ENCODE measurements around the gene TMEM196.
A peak's percentile ranks its signal among the peaks of the same experiment; 100 is the strongest.

TMEM196 gene

DNA sequence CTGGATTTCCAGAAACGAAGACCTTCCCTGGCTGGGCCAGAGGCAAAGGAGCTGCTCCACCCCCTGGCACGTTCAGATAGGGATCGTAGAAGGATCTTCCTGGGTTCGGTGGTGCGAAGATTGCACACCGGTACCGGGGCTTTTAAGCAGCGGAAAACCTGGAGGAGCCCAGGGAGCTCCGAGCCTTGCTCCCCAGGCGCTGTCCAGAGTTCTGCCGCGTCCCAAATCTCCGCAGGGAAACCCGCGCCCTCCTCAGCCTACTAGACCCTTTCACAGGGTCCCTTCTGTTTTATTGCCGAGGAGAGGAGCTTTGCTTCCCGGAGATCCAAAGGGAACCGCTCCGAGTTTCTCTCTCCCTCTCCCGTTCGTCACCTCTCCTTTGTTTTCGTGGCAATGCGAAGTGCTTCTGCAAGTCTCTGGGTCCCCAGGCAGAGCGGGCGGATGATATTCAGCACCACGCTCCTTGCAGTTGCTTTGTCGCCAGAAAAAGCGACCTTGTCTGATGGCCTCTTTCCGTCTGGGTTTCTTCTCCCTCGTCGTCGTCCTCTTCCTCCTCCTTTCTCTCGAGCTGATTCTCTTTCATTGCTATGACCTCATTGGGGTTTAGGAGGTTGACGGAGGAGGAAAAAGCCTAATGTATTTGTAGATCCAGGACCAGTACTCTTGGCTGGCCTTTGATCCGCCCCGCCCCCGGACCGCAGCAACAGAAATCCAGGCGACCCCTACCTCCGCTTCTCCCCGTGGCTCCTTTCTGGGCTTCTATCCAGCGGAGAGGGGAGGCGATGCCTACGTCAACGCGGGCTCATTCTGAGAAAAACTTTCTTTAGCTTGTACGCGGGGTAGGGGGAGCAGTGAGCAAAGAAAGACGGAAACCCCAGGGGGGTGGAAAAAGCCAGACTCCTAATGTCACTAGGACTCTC is at the start of gene TMEM196:
TMEM196 (minus strand) TSS at position 777 of the 920 bp plus-strand sequence. CDS start 921 bp downstream, outside the sequence.
- peak in 1 of 2 donors; percentile 17 for ATAC-seq

DNA sequence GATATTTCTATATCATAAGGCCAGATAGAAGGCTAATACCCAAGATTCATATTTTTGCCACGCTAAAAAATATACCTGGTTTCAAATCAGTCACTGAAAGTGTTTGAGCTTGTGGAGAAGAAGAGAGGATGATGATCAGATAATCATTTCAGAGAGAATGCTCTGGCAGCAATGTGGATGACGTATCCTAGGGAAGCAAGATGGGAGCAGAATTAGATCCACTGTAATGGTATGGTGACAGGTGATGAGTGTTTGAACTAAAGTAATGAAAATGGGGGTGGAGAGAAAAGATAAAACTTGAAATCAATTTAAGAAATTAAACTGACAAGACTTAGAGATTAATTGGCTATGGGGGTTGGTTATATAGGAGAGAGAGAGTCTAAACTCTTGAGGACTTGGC is 42.7 kb upstream of the TMEM196 start:
- ATAC-seq: no peak

DNA sequence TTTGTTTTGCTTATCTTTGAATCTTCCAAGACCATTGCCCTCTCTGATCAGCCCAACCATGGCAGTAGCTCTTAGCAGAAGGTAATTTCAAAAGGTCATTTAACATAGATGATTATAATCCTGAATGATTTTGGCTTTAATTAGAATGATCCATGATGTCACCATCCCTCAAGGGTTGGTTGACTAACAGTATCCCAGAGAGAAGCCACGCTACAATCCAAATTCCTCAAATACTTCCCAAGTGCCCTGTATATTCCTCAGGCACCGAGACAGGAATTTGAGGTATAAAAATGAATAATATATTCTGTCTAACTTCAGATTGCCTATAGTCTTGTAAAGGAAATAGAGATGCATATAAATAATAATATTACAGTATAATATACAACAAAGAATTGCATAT is 42.1 kb upstream of the TMEM196 start:
- no peak for ATAC-seq

DNA sequence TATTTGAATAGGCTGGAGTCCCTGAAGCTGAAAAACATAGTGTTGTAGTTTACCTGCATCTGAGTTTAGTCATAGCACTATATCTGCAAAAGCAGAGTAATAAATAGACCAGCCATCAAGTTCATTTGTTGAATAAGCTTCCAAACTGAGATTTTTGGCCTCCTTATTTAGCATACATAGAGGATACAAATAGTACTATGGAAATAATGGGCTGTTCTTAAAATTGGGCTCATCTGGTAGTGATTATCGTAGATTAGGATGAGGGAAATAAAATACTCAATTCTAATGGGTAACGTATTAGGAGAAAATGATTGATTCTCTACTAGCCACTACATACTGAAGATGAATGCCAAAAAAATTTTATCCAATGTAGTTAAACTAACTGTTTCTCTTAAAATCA is 41.4 kb upstream of the TMEM196 start:
- ATAC-seq: no peak

DNA sequence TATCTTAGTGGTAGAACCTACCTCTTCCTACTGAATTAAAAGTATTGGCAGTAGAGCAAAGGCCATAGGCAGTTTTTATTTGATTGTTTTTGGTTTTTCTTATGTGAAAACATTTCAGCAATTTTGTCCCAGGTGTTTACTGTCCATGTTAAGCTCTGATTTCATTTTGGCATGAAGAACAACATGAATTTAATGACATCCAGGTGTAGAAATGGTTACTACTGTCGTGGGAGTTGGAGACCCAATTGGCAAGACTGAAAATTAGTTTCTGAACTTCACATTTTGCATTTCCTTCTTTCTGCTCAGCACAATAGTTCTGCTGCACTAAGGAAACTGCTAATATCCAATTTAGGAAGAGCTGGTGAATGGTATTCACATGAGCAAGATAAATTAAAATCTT is 38.0 kb upstream of the TMEM196 start:
- no peak for ATAC-seq

GRCh38 chr7:19798986-19799385 is 25.6 kb upstream of the TMEM196 start:
- no peak for ATAC-seq

GRCh38 chr7:19783541-19783940 is 10.1 kb upstream of the TMEM196 start:
- no peak for ATAC-seq

GRCh38 chr7:19776981-19777380 is 3.6 kb upstream of the TMEM196 start:
- ATAC-seq: no peak

- no peak for ATAC-seq
Measured at GRCh38 chr7:19775578-19775977, 2.2 kb upstream of the TMEM196 start.

DNA sequence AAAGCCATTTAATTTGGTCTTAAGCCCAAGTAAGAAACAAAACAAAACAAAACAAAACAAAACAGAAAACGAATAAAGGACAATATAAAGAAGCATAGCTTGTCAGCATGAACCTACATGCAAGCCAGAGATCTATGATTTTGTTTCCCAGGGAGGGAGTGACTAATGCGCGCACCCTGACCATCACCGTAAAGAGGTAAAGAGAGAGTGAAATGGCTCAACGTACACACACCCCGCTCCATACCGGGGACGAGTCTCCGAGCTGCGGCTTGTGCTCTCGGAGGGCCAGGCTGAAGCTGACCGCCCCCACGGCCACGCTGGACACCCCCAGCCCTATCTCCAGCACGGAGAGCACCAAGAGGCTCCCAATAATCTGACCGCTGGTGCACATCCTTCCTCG is 1.1 kb downstream of the TMEM196 start:
- ATAC-seq: no peak

- ATAC-seq: no peak
Measured at GRCh38 chr7:19762631-19763030, 10.8 kb downstream of the TMEM196 start.

DNA sequence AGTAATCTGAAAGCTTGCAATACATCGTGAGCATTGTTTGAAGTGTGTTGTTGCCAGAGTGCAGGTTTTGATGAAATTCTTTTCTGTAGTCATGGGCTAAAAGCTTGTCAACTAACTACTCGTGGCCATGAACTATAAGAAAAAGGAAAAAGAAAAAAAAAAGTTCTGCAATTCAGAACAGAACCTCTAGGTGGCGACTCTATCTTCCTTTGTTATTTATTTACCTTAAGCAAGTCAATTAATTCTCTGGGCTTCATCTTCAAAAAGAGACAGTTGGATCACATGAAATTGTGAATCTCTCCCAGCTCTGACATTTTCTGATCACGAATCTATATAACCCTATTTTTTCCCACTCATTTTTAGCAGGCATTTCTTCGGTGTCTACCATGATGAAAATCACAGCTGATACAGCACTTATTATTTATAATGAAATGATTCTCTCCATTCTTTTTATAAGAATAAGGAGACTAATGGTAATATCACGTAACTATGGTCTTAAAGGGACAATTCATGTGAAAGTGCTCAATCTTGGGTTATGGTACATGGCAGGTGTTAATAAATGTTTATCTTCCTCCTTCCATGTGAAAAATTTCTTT is 18.8 kb downstream of the TMEM196 start:
- no peak for ATAC-seq

DNA sequence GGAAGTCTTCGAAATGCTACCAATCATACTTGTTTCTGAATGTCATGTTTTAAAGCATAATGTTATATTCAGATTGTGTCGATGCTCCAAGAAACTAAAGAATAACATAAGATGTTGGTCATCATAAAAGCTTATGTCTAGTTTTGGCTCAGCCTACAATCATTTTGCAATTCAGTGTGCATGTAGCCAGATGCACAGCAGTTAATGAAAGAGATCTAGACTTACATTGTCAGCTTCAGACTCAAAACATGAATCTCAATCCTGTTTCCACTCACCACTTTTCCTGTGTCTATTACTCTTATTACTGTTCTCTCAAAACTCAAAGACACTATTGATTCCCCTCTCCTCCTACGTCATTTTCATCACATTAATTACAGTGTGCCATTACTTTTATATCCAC is 21.4 kb downstream of the TMEM196 start:
- ATAC-seq: no peak

GRCh38 chr7:19749658-19750057 is 23.8 kb downstream of the TMEM196 start:
- ATAC-seq: no peak

DNA sequence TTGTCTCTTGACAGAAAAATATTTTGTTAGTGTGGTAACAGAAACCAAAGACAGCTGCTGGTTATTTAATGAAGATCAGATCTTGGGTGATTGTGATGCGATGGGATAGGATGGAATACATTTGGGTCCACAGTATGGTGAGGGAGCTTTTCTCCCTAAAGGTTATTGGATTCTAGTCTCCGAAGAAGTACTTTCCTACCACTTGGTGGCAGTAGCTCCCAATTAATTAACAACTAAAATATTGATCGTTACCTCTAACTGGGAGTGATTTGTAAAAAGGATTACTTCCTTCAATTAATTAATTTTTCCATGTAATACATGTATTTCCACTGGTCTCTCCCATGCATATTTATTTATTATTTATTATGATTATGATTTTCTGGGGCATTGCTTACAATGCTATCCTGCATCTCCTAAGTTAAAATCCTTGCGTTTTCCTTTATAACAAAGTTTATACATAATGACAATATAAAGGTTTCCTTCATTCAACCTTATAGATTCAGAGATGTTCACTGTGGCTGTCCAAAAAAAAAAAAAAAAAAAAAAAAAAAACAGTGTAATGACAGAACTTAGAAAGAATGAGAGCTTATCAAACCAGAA is 25.6 kb downstream of the TMEM196 start:
- no peak for ATAC-seq

DNA sequence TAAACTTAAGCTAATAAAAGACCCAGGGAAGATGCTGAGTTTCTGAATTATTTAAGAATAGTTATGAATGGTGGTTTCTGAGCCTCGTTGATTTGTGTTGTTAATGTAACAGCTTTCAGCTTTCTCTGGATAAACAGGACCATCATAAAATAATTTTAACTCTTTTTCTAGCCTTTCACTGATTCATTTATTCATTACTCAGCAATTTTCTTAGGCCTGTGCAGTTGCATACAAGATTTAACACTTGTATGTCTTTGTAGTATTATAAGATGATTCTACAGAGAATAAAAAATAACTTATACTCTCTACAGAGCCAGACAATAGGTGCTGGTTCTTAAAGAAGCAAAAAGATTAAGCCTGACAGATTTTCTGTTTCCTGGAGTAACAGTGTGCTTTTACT is 29.3 kb downstream of the TMEM196 start:
- no peak for ATAC-seq

DNA sequence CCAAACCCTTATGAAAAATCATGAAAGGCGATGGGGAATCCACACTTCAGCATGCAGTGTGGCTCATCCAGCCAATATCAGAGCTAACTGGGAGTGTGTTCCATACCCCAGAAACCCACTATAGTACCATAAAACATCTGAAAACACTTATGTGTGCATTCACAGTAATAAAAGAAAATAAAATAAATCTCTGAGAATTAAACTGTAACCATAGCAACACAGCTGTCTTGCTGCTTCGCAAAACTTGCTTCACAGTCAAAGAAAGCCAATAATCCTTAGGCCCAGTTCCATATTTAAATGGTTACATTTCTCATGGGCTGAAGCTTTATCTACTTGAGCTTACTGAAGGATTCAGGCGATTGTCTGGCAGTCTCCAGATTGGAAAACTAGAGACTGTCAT is 44.7 kb downstream of the TMEM196 start:
- no peak for ATAC-seq

- no peak for ATAC-seq
Measured at GRCh38 chr7:19725770-19726169, 47.6 kb downstream of the TMEM196 start.

DNA sequence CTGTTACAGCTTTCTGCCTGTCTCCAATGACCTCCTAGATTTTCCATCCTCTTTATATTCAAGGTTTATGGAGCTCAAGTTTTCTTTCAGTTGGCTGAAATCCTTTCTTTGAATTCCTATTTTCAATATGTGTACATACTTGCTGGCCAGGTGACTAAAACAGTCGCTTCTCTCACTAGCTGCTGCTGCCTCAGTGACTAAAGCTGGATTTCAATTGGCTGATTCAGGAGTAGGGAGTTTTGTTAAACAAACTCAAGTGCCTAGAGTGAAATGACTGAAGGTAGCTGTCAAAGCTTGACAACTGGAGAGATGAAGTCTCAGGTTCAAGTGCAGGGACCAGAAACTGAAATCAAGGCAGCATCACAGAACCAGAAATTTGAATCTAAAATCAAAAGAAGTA is 57.9 kb downstream of the TMEM196 start:
- ATAC-seq: no peak

GRCh38 chr7:19713676-19714075 is 59.7 kb downstream of the TMEM196 start:
- ATAC-seq: no peak

- no peak for ATAC-seq
Measured at GRCh38 chr7:19709249-19709578, 64.2 kb downstream of the TMEM196 start.

- ATAC-seq: peak; percentile 95 to 96
Measured at GRCh38 chr7:19708397-19709248, 64.8 kb downstream of the TMEM196 start, which contains the start of gene POLR1F. POLR1F (minus strand) TSS chr7:19709037; CDS start chr7:19709016, 21 bp downstream.

DNA sequence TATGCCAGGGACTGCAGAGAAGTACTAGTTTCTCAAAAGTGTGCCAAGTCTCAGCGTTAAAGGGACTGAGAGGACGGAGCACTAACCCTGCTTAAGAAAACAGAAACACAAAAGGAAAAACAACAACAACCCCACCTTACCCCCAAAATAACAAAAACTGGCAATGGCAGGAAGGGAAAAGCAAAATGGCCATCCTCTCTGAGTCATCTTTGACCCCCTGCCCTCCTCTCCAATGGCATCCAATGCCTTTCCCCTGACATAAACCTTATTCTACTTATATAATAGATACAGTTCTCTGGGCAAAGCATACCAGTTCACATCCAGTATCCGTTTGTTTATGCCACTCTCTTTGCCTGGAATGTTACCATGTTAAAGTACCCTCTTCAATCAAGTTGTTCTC is 66.2 kb downstream of the TMEM196 start:
- no peak for ATAC-seq

Data from activated CD4-positive, CD25-positive, alpha-beta regulatory T cell treated with anti-CD3 and anti-CD28 coated beads, Interleukin-2, amount 50 U/mL, for 24 hours (primary cell).